B cell (primary cell): Measurements from ENCODE around the gene KRT9. TPM values are rescaled to one million over a fixed set of nuclear protein-coding genes. Genes with fewer than 3 reads are reported as not detected.

Experiments used
- ATAC-seq: fragments of 200-7000 bp; cut with Tn5 transposase; one replicate; pipeline ENCODE4 v1.10.0; 2021; ENCODE audit warnings: low read depth, mild to moderate bottlenecking, moderate number of reproducible peaks, moderate library complexity
- CTCF ChIA-PET: fragments of 350-600 bp; sonication (Branson Sonifier 250); formaldehyde crosslinking; loops from one replicate; lab custom pipeline; 2021; ENCODE audit warnings: antibody characterized with exemption, inconsistent platforms; lab: Charles Lee
- POLR2A ChIA-PET: fragments of 350-600 bp; sonication (Branson Sonifier 250); formaldehyde crosslinking; loops from one replicate; lab custom pipeline; 2021; ENCODE audit warnings: antibody characterized with exemption; lab: Charles Lee
- DNase-seq: peaks from one replicate; pipeline ENCODE4 v3.0.0; 2013
- H2AFZ ChIP-seq: 2 replicates; pipeline ENCODE4 v1.6.1; 2012; ENCODE audit warnings: mild to moderate bottlenecking, low read depth, low read length; ENCODE audit not compliant: insufficient read depth, poor library complexity, severe bottlenecking
- H3K27ac ChIP-seq, 2 donors: 1 replicate in 1 of 2; 2 replicates in 1 of 2; pipeline ENCODE4 v1.5.1; 2012 to 2013; ENCODE audit warnings: low read length in 2 of 2, mild to moderate bottlenecking in 2 of 2, moderate library complexity in 1 of 2
- H3K27me3 ChIP-seq, 4 experiments: fragments of 200-600 bp in 1 of 4; sonication (generic) in 1 of 4; replicated peaks in 1 of 4; 1 replicate in 2 of 4; 2 replicates in 2 of 4; pipeline versions ENCODE4 v1.6.1 to v1.7.0; 2013 to 2016; ENCODE audit warnings: low read length in 3 of 4, mild to moderate bottlenecking in 2 of 4, mixed read lengths in 1 of 4, moderate library complexity in 1 of 4; ENCODE audit not compliant: insufficient read depth in 4 of 4, control insufficient read depth in 3 of 4; ENCODE audit errors: control extremely low read depth in 1 of 4
- H3K36me3 ChIP-seq, 2 experiments: replicated peaks in 1 of 2; 1 replicate in 1 of 2; 2 replicates in 1 of 2; pipeline versions ENCODE4 v1.6.1 to v1.7.1; 2013; ENCODE audit warnings: low read length in 1 of 2; ENCODE audit not compliant: insufficient read depth in 2 of 2, control insufficient read depth in 1 of 2; ENCODE audit errors: control extremely low read depth in 1 of 2, extremely low read depth in 1 of 2
- H3K4me1 ChIP-seq, 2 donors: fragments of 200-600 bp in 1 of 2; sonication (generic) in 1 of 2; 1 replicate in 1 of 2; 2 replicates in 1 of 2; pipeline versions ENCODE4 v1.5.1 to v1.6.1; 2013 to 2017; ENCODE audit warnings: low read length in 2 of 2; ENCODE audit not compliant: control insufficient read depth in 2 of 2, insufficient read depth in 2 of 2
- H3K4me2 ChIP-seq: replicated peaks from 2 replicates; pipeline ENCODE3; 2012; ENCODE audit warnings: mild to moderate bottlenecking, low read depth, low read length; ENCODE audit not compliant: poor library complexity, severe bottlenecking
- H3K4me3 ChIP-seq, 5 experiments: fragments of 200-600 bp in 1 of 5; sonication (generic) in 1 of 5; 1 replicate in 3 of 5; 2 replicates in 2 of 5; pipeline versions ENCODE4 v1.5.1 to v1.7.0; 2011 to 2016; ENCODE audit warnings: low read length in 4 of 5, mild to moderate bottlenecking in 4 of 5, low read depth in 2 of 5, control low read depth in 1 of 5, moderate library complexity in 1 of 5; ENCODE audit not compliant: insufficient read depth in 1 of 5; ENCODE audit errors: control extremely low read depth in 1 of 5, extremely low read depth in 1 of 5
- H3K79me2 ChIP-seq: fragments of 200-600 bp; sonication (generic); one replicate; pipeline ENCODE4 v1.6.0; 2016; ENCODE audit warnings: low read length; ENCODE audit not compliant: control insufficient read depth, insufficient read depth
- H3K9ac ChIP-seq: fragments of 200-600 bp; sonication (generic); 2 replicates; pipeline ENCODE4 v1.6.1; 2017; ENCODE audit warnings: mild to moderate bottlenecking, low read length, moderate library complexity
- H3K9me3 ChIP-seq, 3 donors: one replicate each; pipeline versions ENCODE4 v1.6.1 to v1.7.1; 2013; ENCODE audit warnings: low read length in 2 of 3; ENCODE audit not compliant: control insufficient read depth in 2 of 3, insufficient read depth in 1 of 3; ENCODE audit errors: control extremely low read depth in 1 of 3
- H4K20me1 ChIP-seq: 2 replicates; pipeline ENCODE4 v1.6.0; 2012; ENCODE audit warnings: mild to moderate bottlenecking, low read length; ENCODE audit not compliant: insufficient read depth, control insufficient read depth, poor library complexity, severe bottlenecking
- H3K27ac Mint-ChIP-seq: one replicate; pipeline ENCODE4 v1.8.0; 2021; ENCODE audit warnings: mixed read lengths
- H3K27me3 Mint-ChIP-seq: one replicate; pipeline ENCODE4 v1.8.0; 2021; ENCODE audit warnings: mixed read lengths
- H3K4me1 Mint-ChIP-seq: one replicate; pipeline ENCODE4 v1.8.0; 2021; ENCODE audit warnings: mixed read lengths
- H3K4me3 Mint-ChIP-seq: one replicate; pipeline ENCODE4 v1.8.0; 2021; ENCODE audit warnings: mixed read lengths
- H3K9me3 Mint-ChIP-seq: one replicate; pipeline ENCODE4 v1.8.0; 2022; ENCODE audit warnings: mixed read lengths; ENCODE audit not compliant: insufficient read depth
- EZH2 ChIP-seq: IDR thresholded peaks from 2 replicates; pipeline ENCODE4 v1.6.1; 2012; ENCODE audit warnings: borderline replicate concordance, low read depth, mild to moderate bottlenecking, moderate library complexity, low read length; ENCODE audit not compliant: insufficient read depth, poor library complexity, severe bottlenecking
- WGBS: methylation state at CpG from one replicate; pipeline ENCODE4 v1.1.5; 2013; ENCODE audit warnings: missing lambda C conversion rate; ENCODE audit not compliant: insufficient coverage; 5-methylcytosine and 5-hydroxymethylcytosine counted together
- intact Hi-C: fragments of 100-400 bp; cut with micrococcal nuclease; formaldehyde crosslinking; loops from one replicate; pipeline ENCODE4 v1.10.0; 2022
- polyA plus RNA-seq: library from polyadenylated mRNA; depleted of rRNA; stranded (reverse); fragments of >200 nt; gene quantifications from 2 replicates; pipeline ENCODE4 v1.2.3, GENCODE V29; 2012
- total RNA-seq, 2 donors: library from RNA; stranded (reverse); fragments of 120-200 nt in 1 of 2; gene quantifications; 1 replicate in 1 of 2; 2 replicates in 1 of 2; pipeline versions ENCODE4 v1.2.3 to v1.2.4, GENCODE V29; 2013 to 2022
- TF ChIP-seq, protein P1 (sequence below): fragments of 200-600 bp; IDR thresholded peaks from one replicate; pipeline ENCODE4 v1.8.0; 2022; ENCODE audit warnings: antibody characterized with exemption, mild to moderate bottlenecking

KRT9 gene
- total and polyA plus RNA-seq, 2 donors (not counting 1 experiment from before 2014, with no cell fraction given), result not detected

DNA sequence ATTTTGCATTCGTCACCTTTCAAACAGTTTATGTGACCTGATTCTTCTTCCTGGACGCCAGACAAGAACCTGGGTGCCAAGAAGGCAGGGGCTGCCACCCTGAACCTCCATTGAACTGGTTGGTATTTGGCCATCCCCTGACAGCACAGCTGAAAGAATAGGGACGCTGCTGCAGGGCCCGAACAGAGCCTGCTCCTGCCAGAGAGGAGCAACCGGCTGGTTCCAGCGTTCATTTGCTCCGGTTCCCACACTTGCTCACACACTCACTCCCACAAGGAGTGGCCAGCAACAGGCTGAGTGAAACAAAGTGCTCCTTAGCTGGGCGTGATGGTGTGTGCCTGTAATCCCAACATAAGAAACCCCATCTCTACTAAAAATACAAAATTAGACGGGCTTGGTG lies 14.9 kb downstream of the KRT9 start:
- CTCF ChIA-PET, result interaction anchor here (0.5 to 3.9 kb wide), 4 partner anchors 7 to 698 kb away, joined by 3 to 20 read pairs (median 4); no protein-coding TSS in a partner anchor
- peaks cover 63% of the 10 kb centered on the region for H3K27me3 Mint-ChIP-seq
- ATAC-seq, result no peak

DNA sequence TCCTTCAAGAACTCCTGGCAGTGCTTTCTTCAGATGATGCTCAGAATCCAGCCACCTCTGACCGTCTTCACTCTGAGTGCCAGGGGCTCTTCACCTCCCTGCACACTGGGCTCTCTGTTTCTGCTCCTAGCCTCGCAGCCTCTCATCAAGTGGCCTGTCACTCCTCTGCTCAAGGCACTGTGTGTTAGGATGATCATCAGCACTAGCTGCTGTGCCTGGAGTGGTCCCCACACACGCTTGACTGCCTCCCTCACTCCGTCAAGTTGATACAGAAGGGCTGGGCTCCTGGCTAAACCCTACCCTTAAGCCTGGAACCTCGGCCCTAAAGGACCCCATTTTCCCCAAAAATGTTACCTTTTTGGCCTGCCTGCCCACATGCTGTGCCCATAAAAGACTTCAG lies 15.6 kb downstream of the KRT9 start:
- Histone ChIP-seq H3K9me3 (no peaks in the 10 kb centered on the region), H3K9ac (no peak overlapping the region), H3K79me2 (no peaks in the 10 kb centered on the region), H3K27me3 (peaks cover 0 to 35% (median 5%) of the 10 kb centered on the region in 4 experiments), H3K27ac (no peak overlapping the region), H4K20me1 (no peaks in the 10 kb centered on the region), H3K4me1 (no peaks in the 10 kb centered on the region), H3K4me2 (no peak overlapping the region), H2AFZ (no peak overlapping the region), H3K4me3 (no peak overlapping the region), H3K36me3 (no peaks in the 10 kb centered on the region)
- H3K27ac Mint-ChIP-seq, result no peak overlapping the region
- ChIA-PET CTCF (interaction anchor here (0.5 kb wide), 1 partner anchor 88 kb away, joined by 3 read pairs; no protein-coding TSS in a partner anchor), POLR2A (no interaction called here)
- intact Hi-C loops, result no loop called here
- H3K9me3 Mint-ChIP-seq, result no peaks in the 10 kb centered on the region
- H3K4me1 Mint-ChIP-seq, result no peaks in the 10 kb centered on the region
- no peak for ATAC-seq
- DNase-seq, result no peak
- TF ChIP-seq EZH2, result no peak
- TF ChIP-seq, protein P1, sequence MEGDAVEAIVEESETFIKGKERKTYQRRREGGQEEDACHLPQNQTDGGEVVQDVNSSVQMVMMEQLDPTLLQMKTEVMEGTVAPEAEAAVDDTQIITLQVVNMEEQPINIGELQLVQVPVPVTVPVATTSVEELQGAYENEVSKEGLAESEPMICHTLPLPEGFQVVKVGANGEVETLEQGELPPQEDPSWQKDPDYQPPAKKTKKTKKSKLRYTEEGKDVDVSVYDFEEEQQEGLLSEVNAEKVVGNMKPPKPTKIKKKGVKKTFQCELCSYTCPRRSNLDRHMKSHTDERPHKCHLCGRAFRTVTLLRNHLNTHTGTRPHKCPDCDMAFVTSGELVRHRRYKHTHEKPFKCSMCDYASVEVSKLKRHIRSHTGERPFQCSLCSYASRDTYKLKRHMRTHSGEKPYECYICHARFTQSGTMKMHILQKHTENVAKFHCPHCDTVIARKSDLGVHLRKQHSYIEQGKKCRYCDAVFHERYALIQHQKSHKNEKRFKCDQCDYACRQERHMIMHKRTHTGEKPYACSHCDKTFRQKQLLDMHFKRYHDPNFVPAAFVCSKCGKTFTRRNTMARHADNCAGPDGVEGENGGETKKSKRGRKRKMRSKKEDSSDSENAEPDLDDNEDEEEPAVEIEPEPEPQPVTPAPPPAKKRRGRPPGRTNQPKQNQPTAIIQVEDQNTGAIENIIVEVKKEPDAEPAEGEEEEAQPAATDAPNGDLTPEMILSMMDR, result no peak
- no peak overlapping the region for H3K4me3 Mint-ChIP-seq
- peaks cover 61% of the 10 kb centered on the region for H3K27me3 Mint-ChIP-seq
- 71% methylated on average over 5 of the region's 5 CpGs for WGBS

More for the DNA sequence above, 14.9 kb downstream of the KRT9 start:
- intact Hi-C loops, result no loop called here
- Histone ChIP-seq H3K9me3 (no peaks in the 10 kb centered on the region), H3K27me3 (peaks cover 0 to 37% (median 3%) of the 10 kb centered on the region in 4 experiments), H3K4me2 (no peak overlapping the region), H3K4me3 (no peak overlapping the region), H2AFZ (no peak overlapping the region), H3K79me2 (no peaks in the 10 kb centered on the region), H3K36me3 (no peaks in the 10 kb centered on the region), H3K4me1 (no peaks in the 10 kb centered on the region), H3K9ac (no peak overlapping the region), H3K27ac (no peak overlapping the region), H4K20me1 (no peaks in the 10 kb centered on the region)
- Mint-ChIP-seq H3K4me3 (no peak overlapping the region), H3K27ac (no peak overlapping the region), H3K4me1 (no peaks in the 10 kb centered on the region), H3K9me3 (no peaks in the 10 kb centered on the region)
- POLR2A ChIA-PET, result no interaction called here
- DNase-seq, result no peak
- TF ChIP-seq EZH2, result no peak
- TF ChIP-seq, protein P1, result no peak
- WGBS, result 85% methylated on average over 7 of the region's 9 CpGs
